Hepatocyte (in vitro differentiated cells): ENCODE measurements around the gene LITAFD.
A peak's percentile ranks its signal among the peaks of the same experiment; 100 is the strongest.

Experiments used
- EZH2 ChIP-seq: fragments of 200-600 bp; sonication (generic); IDR thresholded peaks from 2 replicates; pipeline ENCODE4 v1.6.1; 2016; ENCODE audit warnings: antibody characterized with exemption, mild to moderate bottlenecking, borderline replicate concordance
- EZH2phosphoT487 ChIP-seq: fragments of 200-600 bp; sonication (generic); IDR thresholded peaks from one replicate; pipeline ENCODE4 v1.6.1; 2018; ENCODE audit warnings: antibody characterized with exemption, mild to moderate bottlenecking, low read depth, moderate library complexity; ENCODE audit not compliant: unreplicated experiment, severe bottlenecking
- TF ChIP-seq, protein P1 (sequence below): fragments of 200-600 bp; sonication (generic); IDR thresholded peaks from 2 replicates; pipeline ENCODE4 v1.5.1; 2016; ENCODE audit warnings: antibody characterized with exemption, mild to moderate bottlenecking; ENCODE audit not compliant: poor library complexity

DNA sequence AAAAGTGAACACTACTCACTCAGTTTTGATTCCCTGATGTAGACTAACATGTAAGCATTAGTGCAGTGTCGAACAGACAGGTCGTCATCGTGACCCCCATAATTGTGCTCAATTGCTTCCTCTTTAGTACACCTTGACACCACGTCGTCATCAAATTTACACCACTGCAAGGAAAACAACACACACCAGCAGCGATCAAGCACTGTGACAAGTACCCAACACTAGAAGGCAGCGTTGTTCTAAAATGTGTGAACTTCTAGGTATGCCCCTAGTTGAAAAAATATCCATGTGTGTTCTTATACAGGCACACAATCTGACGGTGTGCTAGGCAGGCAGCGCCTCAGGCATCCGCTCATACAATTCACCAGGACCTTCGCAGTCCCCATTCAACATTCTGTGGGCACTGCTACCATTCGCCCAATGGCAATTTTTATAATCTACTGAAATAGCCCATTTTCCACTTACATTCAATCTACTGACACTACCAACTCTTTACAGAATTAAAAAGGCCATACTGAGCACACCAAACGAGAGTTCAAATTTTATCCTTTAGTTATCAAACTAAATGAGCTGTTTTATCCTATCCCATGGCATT lies 23.1 kb downstream of the LITAFD start:
- TF ChIP-seq, protein P1, sequence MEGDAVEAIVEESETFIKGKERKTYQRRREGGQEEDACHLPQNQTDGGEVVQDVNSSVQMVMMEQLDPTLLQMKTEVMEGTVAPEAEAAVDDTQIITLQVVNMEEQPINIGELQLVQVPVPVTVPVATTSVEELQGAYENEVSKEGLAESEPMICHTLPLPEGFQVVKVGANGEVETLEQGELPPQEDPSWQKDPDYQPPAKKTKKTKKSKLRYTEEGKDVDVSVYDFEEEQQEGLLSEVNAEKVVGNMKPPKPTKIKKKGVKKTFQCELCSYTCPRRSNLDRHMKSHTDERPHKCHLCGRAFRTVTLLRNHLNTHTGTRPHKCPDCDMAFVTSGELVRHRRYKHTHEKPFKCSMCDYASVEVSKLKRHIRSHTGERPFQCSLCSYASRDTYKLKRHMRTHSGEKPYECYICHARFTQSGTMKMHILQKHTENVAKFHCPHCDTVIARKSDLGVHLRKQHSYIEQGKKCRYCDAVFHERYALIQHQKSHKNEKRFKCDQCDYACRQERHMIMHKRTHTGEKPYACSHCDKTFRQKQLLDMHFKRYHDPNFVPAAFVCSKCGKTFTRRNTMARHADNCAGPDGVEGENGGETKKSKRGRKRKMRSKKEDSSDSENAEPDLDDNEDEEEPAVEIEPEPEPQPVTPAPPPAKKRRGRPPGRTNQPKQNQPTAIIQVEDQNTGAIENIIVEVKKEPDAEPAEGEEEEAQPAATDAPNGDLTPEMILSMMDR, result peak; percentile 45
- no peak for TF ChIP-seq EZH2
- no peak for TF ChIP-seq EZH2phosphoT487
